ENCODE results near the gene TSPO2. TPM values are rescaled to one million over a fixed set of nuclear protein-coding genes. Genes with fewer than 3 reads are reported as not detected.
A peak's percentile ranks its signal among the peaks of the same experiment; 100 is the strongest.

Gene TSPO2
- total RNA-seq, 6 experiments from 2014 or later = 0.22 to 0.86 (median 0.52) TPM

DNA sequence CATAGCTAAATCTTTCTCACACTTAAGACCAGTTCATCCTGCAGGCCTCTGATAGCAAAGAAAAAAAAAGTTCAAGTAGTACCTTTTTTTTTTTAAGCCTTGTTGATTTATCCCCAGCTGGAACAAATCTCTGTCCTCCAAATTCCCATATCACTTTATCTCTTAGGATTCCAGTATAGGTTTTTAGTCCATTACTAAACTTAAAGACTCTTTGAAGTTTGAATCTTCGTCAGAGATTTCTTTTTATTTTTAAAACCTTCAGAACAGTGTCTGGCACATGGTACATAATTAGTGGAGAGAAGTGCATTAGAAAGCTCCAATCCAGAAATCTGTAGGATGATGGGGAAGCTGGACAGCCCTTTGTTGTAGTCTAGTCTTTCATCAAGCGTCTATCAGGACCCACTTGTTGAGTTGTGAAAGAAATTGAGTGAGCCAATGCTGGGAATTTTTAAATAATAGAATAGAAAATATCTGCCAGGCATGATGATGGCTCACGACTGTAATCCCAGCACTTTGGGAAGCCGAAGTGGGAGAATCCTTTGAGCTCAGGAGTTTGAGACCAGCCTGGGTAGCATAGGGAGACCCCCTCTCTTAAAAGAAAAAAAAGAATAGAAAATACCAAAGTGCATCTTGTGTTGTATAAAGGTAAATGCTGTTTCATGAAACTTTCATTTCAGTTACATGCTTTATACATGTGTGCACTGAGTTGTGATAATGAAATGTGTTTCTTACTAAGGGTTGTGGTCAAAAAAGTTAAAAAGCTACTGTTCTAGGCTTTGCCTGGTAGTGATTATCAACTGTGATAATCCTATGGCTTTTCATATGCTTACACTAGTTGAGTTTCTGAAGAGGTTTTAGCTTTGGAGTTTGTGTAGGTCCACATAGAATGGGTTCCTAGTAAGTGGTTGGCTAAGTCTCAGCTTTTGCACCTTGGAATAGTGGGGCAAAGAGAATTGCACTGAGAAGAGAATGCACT lies 33.7 kb downstream of the TSPO2 start:
- TF ChIP-seq, protein P1, sequence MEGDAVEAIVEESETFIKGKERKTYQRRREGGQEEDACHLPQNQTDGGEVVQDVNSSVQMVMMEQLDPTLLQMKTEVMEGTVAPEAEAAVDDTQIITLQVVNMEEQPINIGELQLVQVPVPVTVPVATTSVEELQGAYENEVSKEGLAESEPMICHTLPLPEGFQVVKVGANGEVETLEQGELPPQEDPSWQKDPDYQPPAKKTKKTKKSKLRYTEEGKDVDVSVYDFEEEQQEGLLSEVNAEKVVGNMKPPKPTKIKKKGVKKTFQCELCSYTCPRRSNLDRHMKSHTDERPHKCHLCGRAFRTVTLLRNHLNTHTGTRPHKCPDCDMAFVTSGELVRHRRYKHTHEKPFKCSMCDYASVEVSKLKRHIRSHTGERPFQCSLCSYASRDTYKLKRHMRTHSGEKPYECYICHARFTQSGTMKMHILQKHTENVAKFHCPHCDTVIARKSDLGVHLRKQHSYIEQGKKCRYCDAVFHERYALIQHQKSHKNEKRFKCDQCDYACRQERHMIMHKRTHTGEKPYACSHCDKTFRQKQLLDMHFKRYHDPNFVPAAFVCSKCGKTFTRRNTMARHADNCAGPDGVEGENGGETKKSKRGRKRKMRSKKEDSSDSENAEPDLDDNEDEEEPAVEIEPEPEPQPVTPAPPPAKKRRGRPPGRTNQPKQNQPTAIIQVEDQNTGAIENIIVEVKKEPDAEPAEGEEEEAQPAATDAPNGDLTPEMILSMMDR (IDR thresholded peaks at IDR 0.05) = no peak
- TF ChIP-seq POLR2A (IDR thresholded peaks at IDR 0.05) = no peak
- ATAC-seq (no peak), DNase-seq (no peak)
- Histone ChIP-seq H3K27me3 (no peaks in the 10 kb centered on the region), H3K9me3 (no peaks in the 10 kb centered on the region), H3K27ac (peak overlapping the region in 2 of 3 donors; percentile 95 to 99), H3K4me1 (peaks cover 0 to 38% (median 9%) of the 10 kb centered on the region in 4 donors), H3K4me3 (no peak overlapping the region), H3K36me3 (peaks cover 0 to 20% (median 2%) of the 10 kb centered on the region in 4 donors)
- WGBS (ENCODE audit: insufficient coverage, low coverage, low lambda C conversion rate, missing lambda C conversion rate) = 76% methylated on average over 4 of the region's 4 CpGs
- intact Hi-C loops (cut with DNase I) = no loop called here

DNA sequence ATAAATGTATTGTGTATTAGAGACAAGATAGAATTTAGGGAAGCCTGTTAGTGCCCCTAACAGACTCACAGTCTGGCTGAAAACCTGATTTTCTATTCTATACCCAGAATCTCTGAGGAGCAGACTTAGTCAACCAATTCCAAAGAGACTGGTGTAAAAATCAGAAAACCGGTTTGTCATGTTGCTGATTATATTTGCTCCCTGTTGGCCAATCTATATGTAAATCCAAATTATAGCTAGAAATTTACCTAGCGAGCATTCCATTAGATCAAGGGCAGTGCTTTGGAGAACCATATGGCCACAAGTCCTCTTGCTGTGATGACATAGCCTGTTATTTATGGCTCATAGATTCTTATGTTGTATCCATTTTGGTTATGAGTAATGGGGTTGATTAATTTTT lies 35.3 kb downstream of the TSPO2 start:
- no peak overlapping the region for H3K4me3 ChIP-seq
- TF ChIP-seq POLR2A (IDR thresholded peaks at IDR 0.05) = no peak
- TF ChIP-seq, protein P1 (IDR thresholded peaks at IDR 0.05) = no peak
- peaks cover 0 to 22% (median 5%) of the 10 kb centered on the region in 4 donors for H3K36me3 ChIP-seq
- intact Hi-C loops (cut with DNase I) = no loop called here
- H3K27ac ChIP-seq = no peak overlapping the region
- peaks cover 0 to 34% (median 9%) of the 10 kb centered on the region in 4 donors for H3K4me1 ChIP-seq
- ATAC-seq (no peak), DNase-seq (no peak)
- H3K27me3 ChIP-seq = no peaks in the 10 kb centered on the region
- 93% methylated on average over 2 of the region's 2 CpGs for WGBS (ENCODE audit: insufficient coverage, low coverage, low lambda C conversion rate, missing lambda C conversion rate)
- H3K9me3 ChIP-seq = no peaks in the 10 kb centered on the region

- H3K36me3 ChIP-seq = peaks cover 0 to 22% (median 6%) of the 10 kb centered on the region in 4 donors
- DNase-seq (no peak), ATAC-seq (no peak)
- H3K4me3 ChIP-seq = no peak overlapping the region
- 76% methylated on average over 3 of the region's 3 CpGs for WGBS (ENCODE audit: insufficient coverage, low coverage, low lambda C conversion rate, missing lambda C conversion rate)
- no peak for TF ChIP-seq POLR2A (IDR thresholded peaks at IDR 0.05)
- TF ChIP-seq, protein P1 (IDR thresholded peaks at IDR 0.05) = no peak
- peaks cover 0 to 34% (median 9%) of the 10 kb centered on the region in 4 donors for H3K4me1 ChIP-seq
- H3K9me3 ChIP-seq = no peaks in the 10 kb centered on the region
- H3K27me3 ChIP-seq = no peaks in the 10 kb centered on the region
- no peak overlapping the region for H3K27ac ChIP-seq
- intact Hi-C loops (cut with DNase I) = no loop called here
Measured at GRCh38 chr6:41078101-41078500, 35.8 kb downstream of the TSPO2 start.

DNA sequence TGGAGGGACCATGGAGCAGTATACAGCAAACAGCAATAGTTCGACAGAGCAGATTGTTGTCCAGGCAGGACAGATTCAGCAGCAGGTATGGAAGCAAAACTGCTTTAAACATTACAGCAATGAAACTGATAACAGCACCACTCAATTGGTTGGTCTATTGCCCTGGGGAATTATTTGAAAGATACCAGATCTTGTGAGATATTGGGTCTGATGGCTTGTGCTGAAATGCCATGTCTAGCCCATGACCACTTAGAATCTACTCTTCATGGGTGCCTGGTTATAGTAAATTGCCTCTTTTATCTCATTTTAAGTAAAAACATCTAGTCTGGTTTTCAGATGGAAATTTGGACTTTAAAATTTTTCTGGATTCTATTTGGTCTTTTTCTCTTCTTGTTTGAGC lies 36.8 kb downstream of the TSPO2 start:
- DNase-seq (no peak), ATAC-seq (no peak)
- WGBS (ENCODE audit: insufficient coverage, low coverage, low lambda C conversion rate, missing lambda C conversion rate) = 100% methylated on average over 1 of the region's 1 CpG
- intact Hi-C loops (cut with DNase I) = no loop called here
- Histone ChIP-seq H3K27me3 (no peaks in the 10 kb centered on the region), H3K9me3 (no peaks in the 10 kb centered on the region), H3K27ac (no peak overlapping the region), H3K4me1 (peaks cover 0 to 33% (median 8%) of the 10 kb centered on the region in 4 donors), H3K36me3 (peaks cover 1 to 24% (median 10%) of the 10 kb centered on the region in 4 donors), H3K4me3 (no peak overlapping the region)
- TF ChIP-seq, protein P1 (IDR thresholded peaks at IDR 0.05) = no peak
- no peak for TF ChIP-seq POLR2A (IDR thresholded peaks at IDR 0.05)
